Panc1 (cell line): Measurements from ENCODE around the gene POLR3A. TPM values are rescaled to one million over a fixed set of nuclear protein-coding genes. Genes with fewer than 3 reads are reported as not detected.
"Not testable (repeated sequence)": the region's sequence is repeated elsewhere in the genome, so short reads cannot be mapped to it uniquely, and the experiment has no call there.

Source experiments
- ATAC-seq: fragments of 200-7000 bp; cut with Tn5 transposase; 2 replicates; pipeline ENCODE4 v1.9.1; 2020; ENCODE audit warnings: mild to moderate bottlenecking, moderate library complexity
- Bru-seq: library from RNA; stranded (reverse); fragments of 400-500 nt; gene quantifications from one replicate; lab custom pipeline; 2021; lab: Mats Ljungman, UMichigan
- BruChase-seq, 2 experiments: library from RNA; stranded (reverse); fragments of 400-500 nt; gene quantifications; one replicate each; lab custom pipeline; 2021; lab: Mats Ljungman, UMichigan
- BruUV-seq: library from RNA; stranded (reverse); fragments of 400-500 nt; replicated peaks from 2 replicates; lab custom pipeline; 2021; lab: Mats Ljungman, UMichigan
- CTCF ChIA-PET: fragments of 300-600 bp; sonication (Branson Sonifier 250); formaldehyde crosslinking; loops from one replicate; lab custom pipeline; 2022; ENCODE audit warnings: antibody characterized with exemption; lab: Charles Lee
- POLR2A ChIA-PET: fragments of 300-600 bp; sonication (Branson Sonifier 250); formaldehyde crosslinking; loops from one replicate; lab custom pipeline; 2022; ENCODE audit warnings: antibody characterized with exemption; lab: Charles Lee
- DNase-seq: peaks from one replicate; pipeline ENCODE4 v3.0.0-alpha.2; 2010; ENCODE audit warnings: low read depth, low spot score
- H3K27ac ChIP-seq: 2 replicates; pipeline ENCODE4 v1.5.1; 2011; ENCODE audit warnings: mild to moderate bottlenecking, low read length, inconsistent platforms
- H3K27me3 ChIP-seq: fragments of 200-500 bp; sonication (Bioruptor generic); 2 replicates; pipeline ENCODE4 v1.6.0; 2014; ENCODE audit warnings: low read length, inconsistent platforms; ENCODE audit not compliant: control insufficient read depth, insufficient read depth
- H3K36me3 ChIP-seq: fragments of 200-500 bp; sonication (Bioruptor generic); 2 replicates; pipeline ENCODE4 v1.5.1; 2014; ENCODE audit warnings: inconsistent platforms, mild to moderate bottlenecking, low read length, moderate library complexity; ENCODE audit not compliant: control insufficient read depth, insufficient read depth
- H3K4me1 ChIP-seq: 2 replicates; pipeline ENCODE4 v1.5.1; 2011; ENCODE audit warnings: inconsistent platforms, mild to moderate bottlenecking, low read length, moderate library complexity; ENCODE audit not compliant: control insufficient read depth, insufficient read depth
- H3K4me3 ChIP-seq, 2 experiments: 2 replicates each; pipeline ENCODE4 v1.5.1; 2011 to 2012; ENCODE audit warnings: low read depth in 2 of 2, low read length in 2 of 2, mild to moderate bottlenecking in 2 of 2, inconsistent platforms in 1 of 2, moderate library complexity in 1 of 2
- H3K9me3 ChIP-seq: fragments of 200-500 bp; sonication (Bioruptor generic); 2 replicates; pipeline ENCODE4 v1.5.1; 2014; ENCODE audit warnings: low read depth, mild to moderate bottlenecking, inconsistent platforms, low read length, moderate library complexity; ENCODE audit not compliant: control insufficient read depth, insufficient read depth
- POLR2AphosphoS5 ChIP-seq: IDR thresholded peaks from 2 replicates; pipeline ENCODE4 v1.6.1; 2012; ENCODE audit warnings: mild to moderate bottlenecking, low read depth, low read length, moderate library complexity
- SIN3A ChIP-seq: IDR thresholded peaks from 2 replicates; pipeline ENCODE4 v1.6.1; 2012; ENCODE audit warnings: low read depth, mild to moderate bottlenecking, low read length, moderate library complexity, borderline replicate concordance; ENCODE audit not compliant: insufficient read depth
- TCF7L2 ChIP-seq: IDR thresholded peaks from 2 replicates; pipeline ENCODE4 v1.6.1; 2011; ENCODE audit warnings: mild to moderate bottlenecking, low read depth, low read length, inconsistent platforms
- in situ Hi-C: cut with HindIII; loops from 2 replicates; pipeline ENCODE4 v1.10.0; 2016; ENCODE audit warnings: low sequenced_read_pairs, low pct_unique_long_range_greater_than_20kb
- intact Hi-C: fragments of 100-400 bp; cut with micrococcal nuclease; formaldehyde crosslinking; loops from one replicate; pipeline ENCODE4 v1.10.0; 2022; ENCODE audit not compliant: unreplicated experiment
- long read RNA-seq: library from polyadenylated mRNA; unstranded; transcript quantifications from one replicate; pipeline ENCODE4 v2.0.0, GENCODE V29; 2021; ENCODE audit not compliant: unreplicated experiment
- polyA plus RNA-seq: library from polyadenylated mRNA; unstranded; fragments of >200 nt; gene quantifications from one replicate; pipeline ENCODE4 v1.2.1, GENCODE V29; 2012; ENCODE audit warnings: missing spikeins; ENCODE audit not compliant: insufficient read length
- total RNA-seq: library from RNA; stranded (reverse); gene quantifications from one replicate; pipeline ENCODE4 v1.2.1, GENCODE V29; 2021; ENCODE audit not compliant: unreplicated experiment
- TF ChIP-seq, protein P1 (sequence below), 2 experiments: IDR thresholded peaks; 2 replicates each; pipeline ENCODE4 v1.6.1; 2011 to 2012; ENCODE audit warnings: low read depth in 2 of 2, control low read depth in 1 of 2, low read length in 1 of 2, mild to moderate bottlenecking in 1 of 2, moderate library complexity in 1 of 2; ENCODE audit not compliant: insufficient read depth in 1 of 2
- TF ChIP-seq, protein P2 (sequence below): fragments of 450-650 bp; IDR thresholded peaks from 2 replicates; pipeline ENCODE4 v1.5.1; 2017; ENCODE audit warnings: mild to moderate bottlenecking

Gene POLR3A
- total RNA-seq (26.3 TPM), Bru-seq, nascent RNA (percentile 80 among the genes with signal in this experiment), BruChase-seq, experiment 1, labeled RNA remaining after a 2-hour chase (percentile 79 among the genes with signal in this experiment), BruChase-seq, experiment 2, labeled RNA remaining after a 6-hour chase (percentile 82 among the genes with signal in this experiment)
- 19.2 TPM for polyA plus RNA-seq
- long read RNA-seq, full-length matches to known transcripts = 3 of 62 reads
- long read RNA-seq, partial matches to known transcripts = 39 of 62 reads
- long read RNA-seq, other reads (novel, unspliced or antisense) = 20 of 62 reads

DNA sequence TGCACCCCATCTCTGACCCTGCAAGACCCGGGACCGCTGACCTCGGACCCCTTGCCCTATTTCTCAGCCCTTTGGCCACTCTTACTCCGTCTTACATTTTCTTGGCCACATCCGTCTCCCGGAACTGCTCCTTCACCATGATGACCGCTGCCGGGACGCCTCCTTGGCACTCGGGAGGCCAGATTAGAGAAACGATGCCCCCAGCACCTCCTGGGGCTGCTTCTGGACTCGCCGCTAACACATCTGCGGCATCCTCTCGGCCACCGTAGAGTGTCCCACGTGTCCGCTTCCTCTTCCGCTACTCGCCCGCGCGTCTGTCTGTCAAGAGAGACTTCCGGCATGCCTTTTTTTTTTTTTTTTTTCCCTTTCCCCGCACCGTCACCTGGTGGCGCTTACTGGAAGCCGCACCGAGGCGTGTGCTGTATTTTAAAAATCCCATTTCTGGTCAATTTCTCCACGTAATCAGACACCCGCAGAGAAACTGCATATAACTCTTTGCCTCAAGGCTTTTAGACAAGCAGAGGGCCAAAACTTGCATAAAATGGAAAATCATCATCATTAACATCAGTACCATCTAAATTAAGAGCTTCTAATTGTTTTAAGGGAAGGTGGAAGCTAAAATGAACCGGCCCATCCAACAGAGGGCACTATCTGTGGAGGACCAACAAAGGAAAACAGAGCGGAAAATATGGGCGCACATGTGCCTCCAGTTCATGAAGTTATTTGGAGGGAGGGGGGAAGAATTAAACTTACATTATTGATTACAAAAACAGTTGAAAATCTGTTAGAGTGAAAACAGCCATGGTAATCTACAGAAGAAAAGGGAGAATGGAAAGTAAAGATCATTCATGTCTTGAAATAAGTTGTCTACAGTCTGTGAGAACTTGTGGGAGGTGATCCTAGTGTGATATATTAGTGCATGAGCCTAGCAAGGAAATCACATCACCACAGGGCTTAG lies at the start of gene POLR3A:
TSS of gene POLR3A (minus strand) at position 247 of the 958 bp plus-strand sequence. CDS start at position 139, 108 bp downstream.
- ATAC-seq (peak; percentile 77), DNase-seq (peak; percentile 93)
- no peaks in the 10 kb centered on the region for H3K9me3 ChIP-seq
- ChIA-PET CTCF (interaction anchor here (0.7 to 1.0 kb wide), 4 partner anchors 20 to 496 kb away, joined by 3 to 11 read pairs (median 6); no protein-coding TSS in a partner anchor), POLR2A (interaction anchor here (0.7 kb wide), 2 partner anchors 533 to 735 kb away, joined by 3 to 4 read pairs; no protein-coding TSS in a partner anchor)
- BruUV-seq = no TSS peak
- intact Hi-C loops (no loop called here), in situ Hi-C loops (no loop called here)
- peaks cover 13% of the 10 kb centered on the region for H3K36me3 ChIP-seq
- H3K4me3 ChIP-seq = peak within 1 kb of the TSS; percentile 94 to 98
- TF ChIP-seq POLR2AphosphoS5 (peak; percentile 87), SIN3A (peak; percentile 93; the same call in 1 of the 2 replicates), TCF7L2 (peak; percentile 40; the same call in 1 of the 2 replicates)
- TF ChIP-seq, protein P1, sequence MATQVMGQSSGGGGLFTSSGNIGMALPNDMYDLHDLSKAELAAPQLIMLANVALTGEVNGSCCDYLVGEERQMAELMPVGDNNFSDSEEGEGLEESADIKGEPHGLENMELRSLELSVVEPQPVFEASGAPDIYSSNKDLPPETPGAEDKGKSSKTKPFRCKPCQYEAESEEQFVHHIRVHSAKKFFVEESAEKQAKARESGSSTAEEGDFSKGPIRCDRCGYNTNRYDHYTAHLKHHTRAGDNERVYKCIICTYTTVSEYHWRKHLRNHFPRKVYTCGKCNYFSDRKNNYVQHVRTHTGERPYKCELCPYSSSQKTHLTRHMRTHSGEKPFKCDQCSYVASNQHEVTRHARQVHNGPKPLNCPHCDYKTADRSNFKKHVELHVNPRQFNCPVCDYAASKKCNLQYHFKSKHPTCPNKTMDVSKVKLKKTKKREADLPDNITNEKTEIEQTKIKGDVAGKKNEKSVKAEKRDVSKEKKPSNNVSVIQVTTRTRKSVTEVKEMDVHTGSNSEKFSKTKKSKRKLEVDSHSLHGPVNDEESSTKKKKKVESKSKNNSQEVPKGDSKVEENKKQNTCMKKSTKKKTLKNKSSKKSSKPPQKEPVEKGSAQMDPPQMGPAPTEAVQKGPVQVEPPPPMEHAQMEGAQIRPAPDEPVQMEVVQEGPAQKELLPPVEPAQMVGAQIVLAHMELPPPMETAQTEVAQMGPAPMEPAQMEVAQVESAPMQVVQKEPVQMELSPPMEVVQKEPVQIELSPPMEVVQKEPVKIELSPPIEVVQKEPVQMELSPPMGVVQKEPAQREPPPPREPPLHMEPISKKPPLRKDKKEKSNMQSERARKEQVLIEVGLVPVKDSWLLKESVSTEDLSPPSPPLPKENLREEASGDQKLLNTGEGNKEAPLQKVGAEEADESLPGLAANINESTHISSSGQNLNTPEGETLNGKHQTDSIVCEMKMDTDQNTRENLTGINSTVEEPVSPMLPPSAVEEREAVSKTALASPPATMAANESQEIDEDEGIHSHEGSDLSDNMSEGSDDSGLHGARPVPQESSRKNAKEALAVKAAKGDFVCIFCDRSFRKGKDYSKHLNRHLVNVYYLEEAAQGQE (IDR thresholded peaks at IDR 0.05; ENCODE audit: insufficient read depth in 1 of 2, low read depth in 2 of 2, low read length in 1 of 2) = peak; percentile 22 to 77; a peak in 2 of 4 replicates
- TF ChIP-seq, protein P2, sequence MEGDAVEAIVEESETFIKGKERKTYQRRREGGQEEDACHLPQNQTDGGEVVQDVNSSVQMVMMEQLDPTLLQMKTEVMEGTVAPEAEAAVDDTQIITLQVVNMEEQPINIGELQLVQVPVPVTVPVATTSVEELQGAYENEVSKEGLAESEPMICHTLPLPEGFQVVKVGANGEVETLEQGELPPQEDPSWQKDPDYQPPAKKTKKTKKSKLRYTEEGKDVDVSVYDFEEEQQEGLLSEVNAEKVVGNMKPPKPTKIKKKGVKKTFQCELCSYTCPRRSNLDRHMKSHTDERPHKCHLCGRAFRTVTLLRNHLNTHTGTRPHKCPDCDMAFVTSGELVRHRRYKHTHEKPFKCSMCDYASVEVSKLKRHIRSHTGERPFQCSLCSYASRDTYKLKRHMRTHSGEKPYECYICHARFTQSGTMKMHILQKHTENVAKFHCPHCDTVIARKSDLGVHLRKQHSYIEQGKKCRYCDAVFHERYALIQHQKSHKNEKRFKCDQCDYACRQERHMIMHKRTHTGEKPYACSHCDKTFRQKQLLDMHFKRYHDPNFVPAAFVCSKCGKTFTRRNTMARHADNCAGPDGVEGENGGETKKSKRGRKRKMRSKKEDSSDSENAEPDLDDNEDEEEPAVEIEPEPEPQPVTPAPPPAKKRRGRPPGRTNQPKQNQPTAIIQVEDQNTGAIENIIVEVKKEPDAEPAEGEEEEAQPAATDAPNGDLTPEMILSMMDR = peak; percentile 99
- H3K27ac ChIP-seq = peak within 1 kb of the TSS; percentile 96
- H3K4me1 ChIP-seq = peaks cover 11% of the 10 kb centered on the region
- no peaks in the 10 kb centered on the region for H3K27me3 ChIP-seq

DNA sequence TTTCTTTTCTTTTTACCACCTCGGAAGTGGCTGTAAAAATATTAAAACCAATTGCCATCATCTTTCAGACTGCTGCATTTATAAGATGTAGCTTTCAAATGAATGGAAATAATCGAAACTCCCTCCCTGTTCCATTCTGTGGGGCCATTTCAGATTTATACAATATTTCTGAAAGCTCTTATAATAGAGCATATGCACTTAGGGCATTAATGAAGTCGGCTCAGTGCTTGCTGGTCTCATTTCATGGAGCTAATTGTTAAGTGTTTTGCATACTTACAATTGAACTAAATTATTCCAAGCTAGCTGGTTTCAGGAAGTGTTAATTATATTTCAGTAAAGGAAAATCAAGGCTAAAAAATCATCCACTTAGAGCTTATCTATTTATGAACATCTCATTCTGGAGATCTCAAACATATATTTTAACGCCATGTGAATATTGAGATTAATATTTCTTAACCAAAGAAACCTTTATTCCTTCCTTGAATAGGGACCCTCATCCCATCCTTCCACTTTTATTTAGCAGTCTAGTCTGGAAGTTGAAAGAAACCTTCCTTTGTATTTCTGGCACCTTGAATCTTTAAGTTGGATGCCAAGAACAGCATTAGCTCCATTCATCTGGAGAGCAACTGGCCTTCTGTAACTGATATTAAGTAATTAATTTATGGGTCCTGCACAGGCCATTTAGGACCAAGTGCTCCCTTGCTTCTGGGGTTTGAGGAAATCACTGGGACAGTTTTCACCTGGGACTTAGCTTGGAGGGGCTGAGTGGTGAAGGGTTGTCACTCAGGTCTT lies 49.4 kb upstream of the POLR3A start:
- CTCF ChIA-PET = no interaction called here
- no peaks in the 10 kb centered on the region; the same call in 1 of the 2 replicates for H3K27me3 ChIP-seq
- H3K4me1 ChIP-seq = no peaks in the 10 kb centered on the region
- BruUV-seq = no TSS peak
- TF ChIP-seq, protein P1 (IDR thresholded peaks at IDR 0.05; ENCODE audit: insufficient read depth in 1 of 2, low read depth in 2 of 2, low read length in 1 of 2) = no peak
- POLR2A ChIA-PET = no interaction called here
- ATAC-seq = no peak
- intact Hi-C loops (no loop called here), in situ Hi-C loops (no loop called here)
- H3K36me3 ChIP-seq = no peaks in the 10 kb centered on the region
- H3K9me3 ChIP-seq = no peaks in the 10 kb centered on the region
- H3K27ac ChIP-seq = no peak overlapping the region
- no peak for DNase-seq
- H3K4me3 ChIP-seq = no peak overlapping the region

DNA sequence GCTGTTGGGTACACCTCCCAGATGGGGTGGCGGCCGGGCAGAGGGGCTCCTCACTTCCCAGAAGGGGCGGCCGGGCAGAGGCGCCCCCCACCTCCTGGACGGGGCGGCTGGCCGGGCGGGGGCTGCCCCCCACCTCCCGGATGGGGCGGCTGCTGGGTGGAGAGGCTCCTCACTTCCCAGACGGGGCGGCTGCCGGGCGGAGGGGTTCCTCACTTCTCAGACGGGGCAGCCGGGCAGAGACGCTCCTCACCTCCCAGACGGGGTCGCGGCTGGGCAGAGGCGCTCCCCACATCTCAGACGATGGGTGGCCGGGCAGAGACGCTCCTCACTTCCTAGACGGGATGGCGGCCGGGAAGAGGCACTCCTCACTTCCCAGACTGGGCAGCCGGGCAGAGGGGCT lies 46.5 kb upstream of the POLR3A start:
- H3K4me1 ChIP-seq, H3K27me3 ChIP-seq, intact Hi-C loops, H3K27ac ChIP-seq, ATAC-seq, BruUV-seq, CTCF ChIA-PET, POLR2A ChIA-PET, H3K4me3 ChIP-seq, H3K36me3 ChIP-seq, DNase-seq, in situ Hi-C loops, H3K9me3 ChIP-seq: not testable (repeated sequence)
